Tibial nerve (tissue), 4 donors: ENCODE measurements around the gene SULT1E1. TPM values are rescaled to one million over a fixed set of nuclear protein-coding genes. Genes with fewer than 3 reads are reported as not detected.
"Not testable (repeated sequence)": the region's sequence is repeated elsewhere in the genome, so short reads cannot be mapped to it uniquely, and the experiment has no call there.

ENCODE experiments used
- DNase-seq, 2 donors: peaks; one replicate each; pipeline ENCODE4 v3.0.0-alpha.2; 2019; ENCODE audit warnings: low spot score in 2 of 2
- H3K27ac ChIP-seq, 4 donors: fragments of 200-600 bp; sonication (generic) in 3 of 4; one replicate each; pipeline ENCODE4 v1.5.1; 2017 to 2019; ENCODE audit warnings: mild to moderate bottlenecking in 1 of 4
- H3K27me3 ChIP-seq, 2 donors: fragments of 200-600 bp; sonication (generic) in 1 of 2; one replicate each; pipeline versions ENCODE4 v1.5.1 to v1.6.0; 2017 to 2019
- H3K36me3 ChIP-seq, 3 donors: fragments of 200-600 bp; sonication (generic); one replicate each; pipeline ENCODE4 v1.5.1; 2018 to 2019
- H3K4me1 ChIP-seq, 4 donors: fragments of 200-600 bp; sonication (generic) in 3 of 4; one replicate each; pipeline ENCODE4 v1.5.1; 2017 to 2019
- H3K4me3 ChIP-seq, 4 donors: fragments of 200-600 bp; sonication (generic) in 3 of 4; one replicate each; pipeline ENCODE4 v1.5.1; 2017 to 2019; ENCODE audit warnings: mild to moderate bottlenecking in 1 of 4, moderate library complexity in 1 of 4
- H3K9me3 ChIP-seq, 4 donors: fragments of 200-600 bp; sonication (generic) in 3 of 4; one replicate each; pipeline ENCODE4 v1.5.1; 2017 to 2019
- EP300 ChIP-seq, 2 donors: sonication (generic); formaldehyde crosslinking; IDR thresholded peaks; one replicate each; pipeline ENCODE4 v1.6.1; 2017; ENCODE audit warnings: antibody characterized with exemption in 2 of 2, mild to moderate bottlenecking in 1 of 2
- POLR2A ChIP-seq, 2 donors: fragments of 450-650 bp; IDR thresholded peaks; one replicate each; pipeline ENCODE4 v1.6.1; 2017; ENCODE audit warnings: antibody characterized with exemption in 2 of 2, mild to moderate bottlenecking in 2 of 2, moderate library complexity in 2 of 2
- WGBS, 2 donors: methylation state at CpG; one replicate each; pipeline ENCODE4 v1.1.5; 2018; 5-methylcytosine and 5-hydroxymethylcytosine counted together
- total RNA-seq, 4 donors: library from RNA; depleted of rRNA; stranded (reverse); fragments of >200 nt; gene quantifications; one replicate each; pipeline ENCODE4 v1.1.0, GENCODE V29; 2016
- TF ChIP-seq, protein P1 (sequence below), 5 experiments: fragments of 200-600 bp in 3 of 5; fragments of 450-650 bp in 2 of 5; sonication (generic) in 3 of 5; IDR thresholded peaks; one replicate each; pipeline ENCODE4 v1.5.1; 2016 to 2019; ENCODE audit warnings: antibody characterized with exemption in 5 of 5, mild to moderate bottlenecking in 3 of 5, moderate library complexity in 2 of 5

The SULT1E1 gene
- total RNA-seq, 4 donors from 2014 or later: not detected

DNA sequence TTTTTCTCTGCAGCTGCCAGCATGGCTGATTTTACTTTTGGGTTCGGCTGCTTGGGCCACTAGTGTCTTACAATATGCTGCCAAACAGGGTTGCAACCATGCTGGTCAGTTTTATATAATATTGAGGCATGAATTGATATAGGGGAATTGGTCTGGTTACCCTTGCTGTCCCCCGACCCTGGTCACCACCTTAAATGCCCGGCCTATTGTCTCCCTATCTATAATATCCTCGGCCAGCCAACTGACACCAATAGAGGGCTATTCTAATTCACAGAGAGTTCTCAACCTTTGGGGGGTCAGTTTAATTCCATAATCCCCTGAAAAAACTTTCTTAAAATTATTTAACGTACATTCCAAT, 28.7 kb downstream of the SULT1E1 start:
- no peaks in the 10 kb centered on the region for H3K36me3 ChIP-seq
- H3K4me1 ChIP-seq: peaks cover 0 to 2% (median 0%) of the 10 kb centered on the region in 4 donors
- no peak for TF ChIP-seq POLR2A (IDR thresholded peaks at IDR 0.05)
- TF ChIP-seq EP300 (IDR thresholded peaks at IDR 0.05): no peak
- TF ChIP-seq, protein P1, sequence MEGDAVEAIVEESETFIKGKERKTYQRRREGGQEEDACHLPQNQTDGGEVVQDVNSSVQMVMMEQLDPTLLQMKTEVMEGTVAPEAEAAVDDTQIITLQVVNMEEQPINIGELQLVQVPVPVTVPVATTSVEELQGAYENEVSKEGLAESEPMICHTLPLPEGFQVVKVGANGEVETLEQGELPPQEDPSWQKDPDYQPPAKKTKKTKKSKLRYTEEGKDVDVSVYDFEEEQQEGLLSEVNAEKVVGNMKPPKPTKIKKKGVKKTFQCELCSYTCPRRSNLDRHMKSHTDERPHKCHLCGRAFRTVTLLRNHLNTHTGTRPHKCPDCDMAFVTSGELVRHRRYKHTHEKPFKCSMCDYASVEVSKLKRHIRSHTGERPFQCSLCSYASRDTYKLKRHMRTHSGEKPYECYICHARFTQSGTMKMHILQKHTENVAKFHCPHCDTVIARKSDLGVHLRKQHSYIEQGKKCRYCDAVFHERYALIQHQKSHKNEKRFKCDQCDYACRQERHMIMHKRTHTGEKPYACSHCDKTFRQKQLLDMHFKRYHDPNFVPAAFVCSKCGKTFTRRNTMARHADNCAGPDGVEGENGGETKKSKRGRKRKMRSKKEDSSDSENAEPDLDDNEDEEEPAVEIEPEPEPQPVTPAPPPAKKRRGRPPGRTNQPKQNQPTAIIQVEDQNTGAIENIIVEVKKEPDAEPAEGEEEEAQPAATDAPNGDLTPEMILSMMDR (IDR thresholded peaks at IDR 0.05): no peak
- DNase-seq: no peak
- no peaks in the 10 kb centered on the region for H3K27me3 ChIP-seq
- H3K4me3 ChIP-seq: no peak overlapping the region
- peak overlapping the region in 1 of 4 donors; percentile 56 for H3K27ac ChIP-seq
- H3K9me3 ChIP-seq: no peaks in the 10 kb centered on the region
- WGBS, 2 donors: 78 to 88% methylated on average over 5 of the region's 5 CpGs

DNA sequence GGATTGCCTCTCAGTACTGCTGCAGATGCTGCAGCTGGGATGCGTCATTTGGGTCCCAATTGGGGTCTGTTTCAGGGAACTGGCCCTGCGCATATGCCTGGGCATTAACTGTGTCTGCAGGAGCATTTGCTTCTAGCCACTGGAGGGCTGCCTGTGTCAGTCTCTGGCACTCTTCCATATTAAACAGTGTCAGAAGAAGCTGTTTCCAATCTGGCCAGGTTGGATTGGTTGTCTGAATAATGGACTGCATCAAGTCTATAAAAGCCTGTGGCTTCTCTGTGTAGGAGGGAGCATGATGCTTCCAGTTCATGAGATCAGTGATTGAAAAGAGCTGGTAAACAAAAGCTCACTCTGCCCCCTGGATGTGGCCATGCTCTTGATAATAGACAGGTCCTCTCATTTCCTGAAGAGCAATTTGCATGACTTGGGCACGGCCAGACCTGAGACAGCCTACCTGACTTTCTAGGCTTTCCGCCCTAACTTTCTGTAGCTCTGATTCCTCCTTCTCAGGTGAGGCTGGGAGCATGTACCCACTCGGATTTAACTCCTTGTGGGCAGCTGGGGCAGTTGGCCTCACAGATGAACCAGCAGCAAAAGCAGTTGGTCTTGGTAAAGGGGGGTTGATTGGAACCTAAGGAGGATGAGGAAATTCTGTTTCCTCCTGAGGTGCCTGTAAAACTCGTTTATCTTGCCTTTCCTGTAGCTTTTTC, 29.2 kb downstream of the SULT1E1 start:
- no peaks in the 10 kb centered on the region for H3K4me1 ChIP-seq
- no peaks in the 10 kb centered on the region for H3K27me3 ChIP-seq
- no peak for DNase-seq
- 58 to 66% methylated on average over 6 of the region's 6 CpGs for WGBS, 2 donors
- no peak for TF ChIP-seq POLR2A (IDR thresholded peaks at IDR 0.05)
- TF ChIP-seq, protein P1 (IDR thresholded peaks at IDR 0.05): no peak
- TF ChIP-seq EP300 (IDR thresholded peaks at IDR 0.05): no peak
- H3K27ac ChIP-seq: peak overlapping the region in 1 of 4 donors; percentile 56
- H3K9me3 ChIP-seq: no peaks in the 10 kb centered on the region
- no peak overlapping the region for H3K4me3 ChIP-seq
- no peaks in the 10 kb centered on the region for H3K36me3 ChIP-seq

DNA sequence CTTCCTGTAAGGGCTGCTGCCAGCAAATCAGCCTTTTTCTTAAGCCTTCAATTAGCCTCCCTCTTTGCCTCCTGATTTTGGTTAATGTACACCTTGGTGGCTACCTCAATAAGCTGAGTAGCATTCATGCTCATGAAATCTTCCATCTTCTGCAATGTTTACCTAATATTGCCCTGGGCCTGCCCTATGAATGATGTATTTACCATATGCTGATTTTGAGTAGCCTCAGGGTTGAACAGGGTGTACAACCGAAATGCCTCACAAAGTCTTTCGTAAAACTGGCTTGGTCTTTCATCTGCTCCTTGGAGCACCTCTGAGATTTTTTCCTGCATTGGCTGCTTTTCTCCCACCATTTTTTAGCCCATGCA, 29.8 kb downstream of the SULT1E1 start:
- Histone ChIP-seq H3K4me1 (no peaks in the 10 kb centered on the region), H3K4me3 (no peak overlapping the region), H3K27ac (no peak overlapping the region), H3K9me3 (no peaks in the 10 kb centered on the region), H3K36me3 (no peaks in the 10 kb centered on the region), H3K27me3 (no peaks in the 10 kb centered on the region)
- no peak for TF ChIP-seq EP300 (IDR thresholded peaks at IDR 0.05)
- TF ChIP-seq POLR2A (IDR thresholded peaks at IDR 0.05): no peak
- TF ChIP-seq, protein P1 (IDR thresholded peaks at IDR 0.05): no peak
- DNase-seq: no peak
- 76 to 77% methylated on average over 2 of the region's 2 CpGs for WGBS, 2 donors

DNA sequence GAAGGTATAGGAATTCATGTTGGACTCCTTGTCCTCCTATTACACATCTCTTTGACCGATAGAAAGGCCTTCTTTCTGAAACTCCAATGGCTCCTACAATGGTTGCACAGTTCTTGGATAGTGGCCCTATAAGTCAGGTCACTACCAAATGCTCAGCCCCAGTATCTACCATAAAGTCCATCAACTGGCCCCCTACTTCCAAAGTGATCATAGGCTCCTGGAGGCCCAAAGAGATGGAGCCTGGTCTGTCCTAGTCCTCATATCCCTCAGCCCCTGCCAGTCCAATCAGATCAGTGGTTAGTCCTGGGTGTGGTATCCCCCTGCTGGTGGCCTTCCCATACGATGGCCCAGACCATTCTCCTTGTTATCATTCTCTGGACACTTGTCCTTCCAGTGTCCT, 30.3 kb downstream of the SULT1E1 start:
- Histone ChIP-seq H3K4me1 (no peaks in the 10 kb centered on the region), H3K27me3 (no peaks in the 10 kb centered on the region), H3K9me3 (no peaks in the 10 kb centered on the region), H3K4me3 (no peak overlapping the region), H3K36me3 (no peaks in the 10 kb centered on the region), H3K27ac (no peak overlapping the region)
- no peak for DNase-seq
- WGBS, 2 donors: 88 to 90% methylated on average over 2 of the region's 2 CpGs
- TF ChIP-seq, protein P1 (IDR thresholded peaks at IDR 0.05): no peak
- TF ChIP-seq EP300 (IDR thresholded peaks at IDR 0.05): no peak
- TF ChIP-seq POLR2A (IDR thresholded peaks at IDR 0.05): no peak

DNA sequence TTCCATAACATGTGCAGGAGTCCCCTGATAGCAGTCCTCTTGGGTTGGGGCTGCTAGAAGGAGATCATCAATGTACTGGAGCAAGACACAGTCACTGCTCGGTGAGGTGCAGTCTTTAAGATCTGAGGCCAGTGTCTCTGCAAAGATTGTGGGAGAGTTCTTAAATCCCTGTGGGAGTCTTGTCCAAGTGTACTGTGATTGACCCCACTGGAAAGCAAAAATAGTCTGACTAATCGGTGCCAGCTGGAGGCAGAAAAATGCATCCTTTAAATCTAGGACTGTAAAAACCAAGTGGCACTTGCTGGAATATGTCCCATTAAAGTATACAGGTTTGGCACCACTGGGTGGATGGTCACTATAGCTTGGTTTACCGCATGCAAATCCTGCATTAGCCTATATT, 31.1 kb downstream of the SULT1E1 start:
- no peaks in the 10 kb centered on the region for H3K27me3 ChIP-seq
- WGBS, 2 donors: 78 to 80% methylated on average over 3 of the region's 3 CpGs
- TF ChIP-seq EP300 (IDR thresholded peaks at IDR 0.05) (no peak), POLR2A (IDR thresholded peaks at IDR 0.05) (no peak)
- TF ChIP-seq, protein P1 (IDR thresholded peaks at IDR 0.05): no peak

DNA sequence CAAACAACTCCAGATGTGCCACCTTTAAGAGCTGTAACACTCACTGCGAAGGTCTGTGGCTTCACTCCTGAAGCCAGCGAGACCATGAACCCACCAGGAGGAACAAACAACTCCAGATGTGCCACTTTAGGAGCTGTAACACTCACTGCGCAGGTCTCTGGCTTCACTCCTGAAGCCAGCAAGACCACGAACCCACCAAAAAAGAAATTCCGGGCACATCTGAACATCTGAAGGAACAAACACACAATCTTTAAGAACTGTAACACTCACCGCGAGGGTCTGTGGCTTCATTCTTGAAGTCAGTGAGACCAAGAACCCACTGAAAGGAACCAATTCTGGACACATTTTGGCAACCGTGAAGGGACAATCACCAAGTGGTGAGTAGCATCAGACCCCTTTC, 34.9 kb downstream of the SULT1E1 start:
- 68 to 73% methylated on average over 8 of the region's 8 CpGs for WGBS, 2 donors
- not testable (repeated sequence) for H3K9me3 ChIP-seq, H3K27me3 ChIP-seq, H3K4me3 ChIP-seq, H3K27ac ChIP-seq, H3K4me1 ChIP-seq, DNase-seq, H3K36me3 ChIP-seq

More for the DNA sequence above, 31.1 kb downstream of the SULT1E1 start:
- H3K36me3 ChIP-seq: no peaks in the 10 kb centered on the region
- H3K4me1 ChIP-seq: no peaks in the 10 kb centered on the region
- no peak for DNase-seq
- H3K4me3 ChIP-seq: no peak overlapping the region
- H3K9me3 ChIP-seq: no peaks in the 10 kb centered on the region
- no peak overlapping the region for H3K27ac ChIP-seq
